Lung (tissue), 12 donors: ENCODE results near the gene TRIM44. TPM values are rescaled to one million over a fixed set of nuclear protein-coding genes. Genes with fewer than 3 reads are reported as not detected.

Source experiments
- ATAC-seq: fragments of 200-7000 bp; cut with Tn5 transposase; one replicate; pipeline ENCODE4 v1.9.1; 2020; ENCODE audit warnings: moderate number of reproducible peaks; ENCODE audit not compliant: insufficient read depth, low FRiP score
- DNase-seq, 3 donors: peaks; one replicate each; pipeline ENCODE4 v3.0.0-alpha.2; 2013 to 2017
- H3K27ac ChIP-seq, 2 donors: one replicate each; pipeline ENCODE4 v1.5.1; 2013; ENCODE audit warnings: mild to moderate bottlenecking in 2 of 2, moderate library complexity in 2 of 2, control low read depth in 1 of 2, inconsistent platforms in 1 of 2, low read depth in 1 of 2, low read length in 1 of 2
- H3K27me3 ChIP-seq, 3 donors: one replicate each; pipeline ENCODE4 v1.5.1; 2013; ENCODE audit warnings: low read length in 2 of 3; ENCODE audit not compliant: control insufficient read depth in 3 of 3, insufficient read depth in 3 of 3
- H3K36me3 ChIP-seq, 4 donors: one replicate each; pipeline ENCODE4 v1.5.1; 2013; ENCODE audit warnings: low read length in 4 of 4, mild to moderate bottlenecking in 1 of 4, moderate library complexity in 1 of 4; ENCODE audit not compliant: control insufficient read depth in 4 of 4, insufficient read depth in 4 of 4
- H3K4me1 ChIP-seq, 5 donors: one replicate each; pipeline ENCODE4 v1.5.1; 2013; ENCODE audit warnings: low read length in 5 of 5, mild to moderate bottlenecking in 2 of 5, moderate library complexity in 1 of 5; ENCODE audit not compliant: control insufficient read depth in 5 of 5, insufficient read depth in 5 of 5
- H3K4me3 ChIP-seq: one replicate; pipeline ENCODE4 v1.5.1; 2013; ENCODE audit warnings: mild to moderate bottlenecking, control low read depth, moderate library complexity
- H3K9ac ChIP-seq, 2 donors: one replicate each; pipeline ENCODE4 v1.5.1; 2013; ENCODE audit warnings: low read length in 2 of 2, control low read depth in 1 of 2; ENCODE audit not compliant: insufficient read depth in 1 of 2
- H3K9me3 ChIP-seq, 4 donors: one replicate each; pipeline ENCODE4 v1.5.1; 2013; ENCODE audit warnings: low read length in 3 of 4, mild to moderate bottlenecking in 1 of 4, moderate library complexity in 1 of 4; ENCODE audit not compliant: control insufficient read depth in 4 of 4, insufficient read depth in 3 of 4
- WGBS, 2 donors: extraction: QIAGEN DNeasy Blood & Tissue Kit; methylation state at CpG; one replicate each; pipeline ENCODE4 v1.1.7; 2013; 5-methylcytosine and 5-hydroxymethylcytosine counted together
- polyA plus RNA-seq, 2 donors: library from polyadenylated mRNA; stranded (reverse); fragments of 200-250 nt; gene quantifications; one replicate each; pipeline ENCODE4 v1.2.1, GENCODE V29; 2013
- total RNA-seq, 2 donors: library from RNA; depleted of rRNA in 1 of 2; stranded (reverse); fragments of >200 nt in 1 of 2; gene quantifications; one replicate each; pipeline ENCODE4 v1.2.1, GENCODE V29; 2014 to 2021
- TF ChIP-seq, protein P1 (sequence below): IDR thresholded peaks from 2 replicates; pipeline ENCODE4 v1.5.1; 2012; ENCODE audit warnings: mild to moderate bottlenecking; ENCODE audit errors: control extremely low read depth, extremely low read depth
- donor health status: control.
- donor health status: control.
- donor health status: Bipolar disorder and iron deficiency.
- donor health status: healthy.
- donor health status: DM: yes; HTN: yes; CAD: no.

The TRIM44 gene
- total and polyA plus RNA-seq, 4 donors: 9.1 to 62.2 (median 22.7) TPM

DNA sequence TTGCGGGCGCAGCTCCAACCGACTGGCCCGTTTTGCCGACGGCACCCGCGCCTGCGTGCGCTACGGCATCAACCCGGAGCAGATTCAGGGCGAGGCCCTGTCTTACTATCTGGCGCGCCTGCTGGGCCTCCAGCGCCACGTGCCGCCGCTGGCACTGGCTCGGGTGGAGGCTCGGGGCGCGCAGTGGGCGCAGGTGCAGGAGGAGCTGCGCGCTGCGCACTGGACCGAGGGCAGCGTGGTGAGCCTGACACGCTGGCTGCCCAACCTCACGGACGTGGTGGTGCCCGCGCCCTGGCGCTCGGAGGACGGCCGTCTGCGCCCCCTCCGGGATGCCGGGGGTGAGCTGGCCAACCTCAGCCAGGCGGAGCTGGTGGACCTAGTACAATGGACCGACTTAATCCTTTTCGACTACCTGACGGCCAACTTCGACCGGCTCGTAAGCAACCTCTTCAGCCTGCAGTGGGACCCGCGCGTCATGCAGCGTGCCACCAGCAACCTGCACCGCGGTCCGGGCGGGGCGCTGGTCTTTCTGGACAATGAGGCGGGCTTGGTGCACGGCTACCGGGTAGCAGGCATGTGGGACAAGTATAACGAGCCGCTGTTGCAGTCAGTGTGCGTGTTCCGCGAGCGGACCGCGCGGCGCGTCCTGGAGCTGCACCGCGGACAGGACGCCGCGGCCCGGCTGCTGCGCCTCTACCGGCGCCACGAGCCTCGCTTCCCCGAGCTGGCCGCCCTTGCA is 43.3 kb upstream of the TRIM44 start:
- Histone ChIP-seq H3K9me3 (peaks cover 0 to 4% (median 0%) of the 10 kb centered on the region in 4 donors), H3K9ac (no peak overlapping the region), H3K27ac (peak overlapping the region in 1 of 2 donors; percentile 73), H3K4me1 (peaks cover 0 to 37% (median 7%) of the 10 kb centered on the region in 5 donors), H3K4me3 (peak overlapping the region; percentile 44), H3K27me3 (peaks cover 0 to 12% (median 0%) of the 10 kb centered on the region in 3 donors), H3K36me3 (no peaks in the 10 kb centered on the region)
- DNase-seq (peak; percentile 65 to 75 (median 70)), ATAC-seq (peak; percentile 28)
- 1 to 2% methylated on average over 78 to 84 of the region's 84 CpGs for WGBS, 2 donors
- TF ChIP-seq, protein P1, sequence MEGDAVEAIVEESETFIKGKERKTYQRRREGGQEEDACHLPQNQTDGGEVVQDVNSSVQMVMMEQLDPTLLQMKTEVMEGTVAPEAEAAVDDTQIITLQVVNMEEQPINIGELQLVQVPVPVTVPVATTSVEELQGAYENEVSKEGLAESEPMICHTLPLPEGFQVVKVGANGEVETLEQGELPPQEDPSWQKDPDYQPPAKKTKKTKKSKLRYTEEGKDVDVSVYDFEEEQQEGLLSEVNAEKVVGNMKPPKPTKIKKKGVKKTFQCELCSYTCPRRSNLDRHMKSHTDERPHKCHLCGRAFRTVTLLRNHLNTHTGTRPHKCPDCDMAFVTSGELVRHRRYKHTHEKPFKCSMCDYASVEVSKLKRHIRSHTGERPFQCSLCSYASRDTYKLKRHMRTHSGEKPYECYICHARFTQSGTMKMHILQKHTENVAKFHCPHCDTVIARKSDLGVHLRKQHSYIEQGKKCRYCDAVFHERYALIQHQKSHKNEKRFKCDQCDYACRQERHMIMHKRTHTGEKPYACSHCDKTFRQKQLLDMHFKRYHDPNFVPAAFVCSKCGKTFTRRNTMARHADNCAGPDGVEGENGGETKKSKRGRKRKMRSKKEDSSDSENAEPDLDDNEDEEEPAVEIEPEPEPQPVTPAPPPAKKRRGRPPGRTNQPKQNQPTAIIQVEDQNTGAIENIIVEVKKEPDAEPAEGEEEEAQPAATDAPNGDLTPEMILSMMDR: no peak

DNA sequence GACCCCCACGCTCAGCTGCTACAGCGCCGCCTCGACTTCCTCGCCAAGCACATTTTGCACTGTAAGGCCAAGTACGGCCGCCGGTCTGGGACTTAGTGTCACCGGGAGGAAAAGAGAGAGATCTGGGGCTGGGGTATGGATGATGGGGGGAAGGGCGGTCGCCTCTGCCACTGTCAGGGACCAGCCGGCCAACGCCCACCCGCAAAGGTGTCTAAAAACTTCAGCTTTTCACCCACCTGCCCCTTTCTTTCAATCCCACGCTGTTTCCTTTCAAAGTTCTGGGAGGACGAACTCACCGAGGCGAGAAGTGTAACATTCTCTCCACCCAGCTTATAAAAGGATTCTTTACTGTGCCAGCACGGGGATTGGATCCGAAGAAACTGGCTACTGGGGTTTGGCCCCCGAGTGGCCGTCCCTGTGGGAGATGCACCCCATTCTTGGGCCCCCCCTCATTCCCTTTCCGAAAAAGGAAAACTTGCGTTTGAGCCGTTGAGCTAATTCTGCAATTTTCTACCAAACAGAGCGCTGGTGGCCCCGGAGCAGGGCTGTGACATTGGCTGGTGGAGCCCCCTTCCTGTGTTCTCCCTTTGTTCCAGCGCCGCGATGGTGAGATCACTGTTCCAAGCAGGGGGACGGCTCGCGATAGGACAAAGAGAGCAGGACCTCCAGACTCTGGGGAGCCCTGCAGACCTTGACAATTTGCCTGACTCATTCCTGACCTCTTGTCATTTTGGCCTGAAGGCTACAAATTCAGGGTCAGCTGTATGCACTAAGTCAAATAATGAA is 42.5 kb upstream of the TRIM44 start:
- Histone ChIP-seq H3K27me3 (peaks cover 0 to 12% (median 0%) of the 10 kb centered on the region in 3 donors), H3K9ac (peak overlapping the region in 1 of 2 donors; percentile 62), H3K27ac (no peak overlapping the region), H3K36me3 (no peaks in the 10 kb centered on the region), H3K4me3 (peak overlapping the region; percentile 44), H3K9me3 (peaks cover 0 to 4% (median 0%) of the 10 kb centered on the region in 4 donors), H3K4me1 (peaks cover 0 to 37% (median 7%) of the 10 kb centered on the region in 5 donors)
- DNase-seq (peak; percentile 51 to 67 (median 59)), ATAC-seq (no peak)
- WGBS, 2 donors: 6 to 7% methylated on average over 33 of the region's 33 CpGs
- TF ChIP-seq, protein P1: no peak

DNA sequence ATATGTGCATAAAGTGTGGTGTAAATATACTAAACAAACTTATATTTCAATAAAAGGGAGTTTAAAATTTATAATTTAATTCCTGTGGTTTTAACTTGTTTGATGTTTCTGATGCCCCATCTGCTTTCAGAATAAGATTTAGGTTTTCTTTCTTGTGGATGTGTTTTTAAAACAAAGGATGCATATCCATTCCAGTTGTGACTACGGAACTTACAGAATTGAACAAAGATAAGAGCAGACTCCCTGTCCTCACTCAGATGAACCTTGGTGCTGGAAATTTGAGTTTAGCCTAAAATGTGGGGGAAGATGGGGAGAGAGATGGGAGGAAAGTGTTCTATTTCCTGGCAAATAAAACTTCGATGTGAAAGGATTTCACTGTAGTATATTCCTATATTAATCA is 41.8 kb upstream of the TRIM44 start:
- H3K36me3 ChIP-seq: no peaks in the 10 kb centered on the region
- 83 to 85% methylated on average over 2 of the region's 2 CpGs for WGBS, 2 donors
- H3K4me1 ChIP-seq: peaks cover 0 to 37% (median 7%) of the 10 kb centered on the region in 5 donors
- H3K4me3 ChIP-seq: no peak overlapping the region
- DNase-seq (no peak), ATAC-seq (no peak)
- no peak overlapping the region for H3K27ac ChIP-seq
- H3K9ac ChIP-seq: no peak overlapping the region
- peaks cover 0 to 12% (median 3%) of the 10 kb centered on the region in 3 donors for H3K27me3 ChIP-seq
- TF ChIP-seq, protein P1: no peak
- H3K9me3 ChIP-seq: peaks cover 0 to 4% (median 0%) of the 10 kb centered on the region in 4 donors
